ENCODE results near the gene TBKBP1.
"Not testable (repeated sequence)": the region's sequence is repeated elsewhere in the genome, so short reads cannot be mapped to it uniquely, and the experiment has no call there.

Gene TBKBP1

DNA sequence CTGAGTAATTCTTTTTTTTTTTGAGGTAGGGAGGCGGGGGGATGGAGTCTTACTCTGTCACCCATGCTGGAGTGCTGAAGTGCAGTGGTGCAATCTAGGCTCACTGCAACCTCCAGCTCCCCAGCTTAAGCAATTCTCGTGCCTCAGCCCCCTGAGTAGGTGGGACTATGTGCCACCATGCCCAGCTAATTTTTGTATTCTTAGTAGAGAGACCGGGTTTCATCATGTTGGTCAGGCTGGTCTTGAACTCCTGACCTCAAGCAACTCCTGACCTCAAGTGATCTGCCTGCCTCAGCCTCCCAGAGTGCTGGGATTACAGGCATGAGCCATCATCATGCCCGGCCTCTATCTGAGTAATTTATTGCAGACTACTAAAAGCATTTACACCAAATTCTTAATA lies 24.9 kb upstream of the TBKBP1 start:
- Histone ChIP-seq H3K9ac (ENCODE audit: low read depth, low read length) (no peak overlapping the region), H3K9me3 (ENCODE audit: control insufficient read depth, insufficient read depth, low read length) (no peaks in the 10 kb centered on the region), H3K4me1 (ENCODE audit: insufficient read depth, low read length) (peaks cover 10% of the 10 kb centered on the region; the same call in 1 of the 2 replicates), H3K36me3 (ENCODE audit: insufficient read depth, low read length) (peaks cover 77% of the 10 kb centered on the region)

DNA sequence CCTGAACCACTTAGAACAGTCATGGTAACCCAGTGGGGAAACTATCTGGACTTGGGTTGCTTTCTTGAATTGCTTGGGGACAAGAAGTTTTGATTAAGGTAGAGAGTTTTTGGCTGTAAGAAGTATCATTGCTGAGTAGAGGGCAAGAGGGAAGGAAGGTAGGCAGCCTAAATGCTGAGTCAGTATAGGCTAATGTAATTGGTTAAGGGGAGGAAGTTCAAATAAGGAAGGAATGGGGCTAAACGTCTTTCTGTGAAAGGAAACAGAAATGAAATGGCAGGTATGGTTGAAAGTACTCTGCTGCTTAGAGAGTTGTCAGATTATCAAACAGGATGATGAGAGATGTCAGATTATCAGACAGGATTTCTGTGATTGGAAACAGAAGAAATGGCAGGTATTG lies 23.9 kb upstream of the TBKBP1 start:
- no peak overlapping the region for H3K9ac ChIP-seq (ENCODE audit: low read depth, low read length)
- H3K36me3 ChIP-seq (ENCODE audit: insufficient read depth, low read length), result peaks cover 79% of the 10 kb centered on the region
- no peaks in the 10 kb centered on the region for H3K9me3 ChIP-seq (ENCODE audit: control insufficient read depth, insufficient read depth, low read length)

DNA sequence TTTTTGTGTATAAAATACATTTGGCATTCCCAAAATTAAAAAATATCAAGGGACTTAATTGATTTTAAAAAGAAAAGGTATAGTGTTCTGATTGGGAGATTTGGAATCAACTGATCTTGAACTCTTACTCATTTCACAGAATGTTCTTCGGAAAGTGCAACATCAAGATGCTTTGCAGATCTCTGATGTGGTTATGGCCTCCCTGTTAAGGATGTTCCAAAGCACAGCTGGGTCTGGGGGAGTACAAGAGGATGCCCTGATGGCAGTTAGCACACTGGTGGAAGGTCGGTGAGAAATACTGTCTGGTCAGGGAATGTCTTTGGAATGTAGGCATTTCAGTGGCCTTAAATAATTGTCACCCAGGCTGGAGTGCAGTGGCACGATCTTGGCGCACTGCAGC lies 19.5 kb upstream of the TBKBP1 start:
- H3K9me3 ChIP-seq (ENCODE audit: control insufficient read depth, insufficient read depth, low read length), result no peaks in the 10 kb centered on the region
- H3K4me1 ChIP-seq (ENCODE audit: insufficient read depth, low read length), result no peaks in the 10 kb centered on the region
- H3K9ac ChIP-seq (ENCODE audit: low read depth, low read length), result no peak overlapping the region
- peaks cover 85% of the 10 kb centered on the region for H3K36me3 ChIP-seq (ENCODE audit: insufficient read depth, low read length)

More for the DNA sequence above, 23.9 kb upstream of the TBKBP1 start:
- H3K4me1 ChIP-seq (ENCODE audit: insufficient read depth, low read length), result peaks cover 3% of the 10 kb centered on the region; the same call in 1 of the 2 replicates

DNA sequence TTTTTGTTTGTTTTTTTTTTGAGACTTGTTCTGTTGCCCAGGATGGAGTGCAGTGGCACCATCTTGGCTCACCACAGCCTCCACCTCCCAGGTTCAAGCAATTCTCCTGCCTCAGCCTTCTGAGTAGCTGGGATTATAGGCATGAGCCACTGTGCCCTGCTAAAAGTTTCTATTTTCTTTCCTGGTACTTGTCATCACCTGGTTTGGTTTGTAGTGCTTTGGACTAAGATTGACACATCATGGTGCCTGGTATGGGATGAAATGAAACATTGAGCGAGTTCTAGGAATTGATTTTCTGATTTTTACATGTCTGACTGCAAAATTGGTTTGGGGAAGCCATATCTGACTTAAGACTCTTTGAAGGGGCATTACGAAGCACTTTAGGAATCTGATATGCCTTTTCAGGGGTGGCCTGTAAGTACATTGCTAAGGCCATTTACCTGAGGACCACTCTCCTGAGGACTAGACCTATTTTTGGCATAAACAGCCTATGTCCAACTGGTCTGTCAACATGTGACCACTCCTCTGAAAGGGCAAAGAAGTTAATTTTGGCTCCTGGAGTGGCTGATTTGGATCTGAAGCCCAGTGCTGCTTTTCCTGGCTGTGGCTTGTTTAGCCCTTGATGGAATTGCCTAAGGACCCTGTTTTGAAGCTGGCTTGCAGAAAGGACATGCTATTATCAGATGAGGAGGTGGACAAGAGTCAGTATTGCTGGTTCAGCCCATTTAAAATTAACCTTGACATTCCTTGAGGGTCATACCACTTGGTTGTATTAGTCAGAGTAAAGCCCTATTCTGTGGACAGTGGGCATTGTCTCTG lies 18.4 kb upstream of the TBKBP1 start:
- Histone ChIP-seq H3K9ac (ENCODE audit: low read depth, low read length) (no peak overlapping the region), H3K9me3 (ENCODE audit: control insufficient read depth, insufficient read depth, low read length) (no peaks in the 10 kb centered on the region), H3K4me1 (ENCODE audit: insufficient read depth, low read length) (no peaks in the 10 kb centered on the region), H3K36me3 (ENCODE audit: insufficient read depth, low read length) (peaks cover 84% of the 10 kb centered on the region)

DNA sequence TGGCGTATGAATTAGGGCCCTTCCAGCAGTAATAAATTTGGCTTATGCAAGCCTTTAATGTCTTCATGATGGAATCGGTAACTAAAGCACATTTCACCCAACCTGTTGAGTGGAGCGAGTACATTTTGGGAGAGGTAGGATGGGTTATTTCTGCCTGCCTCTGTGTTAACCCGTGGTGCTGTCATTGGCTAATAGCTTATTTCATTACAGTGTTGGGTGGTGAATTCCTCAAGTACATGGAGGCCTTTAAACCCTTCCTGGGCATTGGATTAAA lies 17.8 kb upstream of the TBKBP1 start:
- Histone ChIP-seq H3K4me1 (ENCODE audit: insufficient read depth, low read length) (no peaks in the 10 kb centered on the region), H3K9ac (ENCODE audit: low read depth, low read length) (no peak overlapping the region), H3K36me3 (ENCODE audit: insufficient read depth, low read length) (peaks cover 83% of the 10 kb centered on the region), H3K9me3 (ENCODE audit: control insufficient read depth, insufficient read depth, low read length) (no peaks in the 10 kb centered on the region)

DNA sequence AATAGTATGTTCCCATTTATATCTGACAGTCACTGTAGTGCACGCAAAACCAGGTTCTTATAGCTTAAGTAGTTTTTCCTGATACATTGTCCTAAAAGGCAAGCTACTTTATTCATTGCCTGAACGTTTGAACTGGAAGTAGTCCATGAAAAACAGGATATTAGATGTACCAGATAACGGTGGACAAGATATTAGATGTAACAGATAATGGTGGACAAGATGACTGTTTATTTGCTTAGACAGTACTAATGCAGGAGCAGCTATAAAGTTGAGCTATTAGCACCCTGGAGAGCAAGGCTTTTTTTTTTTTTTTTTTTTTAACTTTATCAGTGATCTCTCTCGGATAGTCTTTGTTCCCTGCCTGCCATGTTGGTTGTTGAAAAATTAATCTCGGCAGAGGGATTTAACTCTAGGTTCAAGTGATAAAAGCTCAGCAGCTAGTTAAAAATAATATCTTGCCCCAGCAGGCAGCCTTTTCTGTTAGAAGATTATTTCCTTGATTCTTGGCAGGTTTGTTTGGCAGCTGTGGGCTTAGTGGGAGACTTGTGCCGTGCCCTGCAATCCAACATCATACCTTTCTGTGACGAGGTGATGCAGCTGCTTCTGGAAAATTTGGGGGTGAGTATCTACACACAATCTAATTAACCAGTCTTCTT lies 17.3 kb upstream of the TBKBP1 start:
- Histone ChIP-seq H3K9ac (ENCODE audit: low read depth, low read length) (no peak overlapping the region), H3K4me1 (ENCODE audit: insufficient read depth, low read length) (no peaks in the 10 kb centered on the region), H3K9me3 (ENCODE audit: control insufficient read depth, insufficient read depth, low read length) (no peaks in the 10 kb centered on the region), H3K36me3 (ENCODE audit: insufficient read depth, low read length) (peaks cover 82% of the 10 kb centered on the region)

DNA sequence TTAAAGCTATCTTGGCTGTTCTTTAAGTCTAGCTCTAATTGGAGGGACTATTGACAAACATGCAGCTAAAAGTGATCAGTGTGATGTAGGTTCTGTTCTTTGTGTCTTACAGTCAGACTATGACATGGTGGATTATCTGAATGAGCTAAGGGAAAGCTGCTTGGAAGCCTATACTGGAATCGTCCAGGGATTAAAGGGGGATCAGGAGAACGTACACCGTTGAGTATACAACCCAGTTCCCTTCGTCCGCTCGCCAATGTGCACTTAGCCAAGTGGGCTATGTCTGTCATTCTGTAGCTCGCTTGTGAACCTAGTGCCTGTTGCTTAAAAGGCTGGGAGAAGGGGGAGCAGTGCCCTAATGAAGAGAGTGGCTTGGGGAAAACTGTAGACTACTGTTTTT lies 15.8 kb upstream of the TBKBP1 start:
- Histone ChIP-seq H3K9ac (ENCODE audit: low read depth, low read length) (no peak overlapping the region), H3K36me3 (ENCODE audit: insufficient read depth, low read length) (peaks cover 81% of the 10 kb centered on the region), H3K4me1 (ENCODE audit: insufficient read depth, low read length) (no peaks in the 10 kb centered on the region)

DNA sequence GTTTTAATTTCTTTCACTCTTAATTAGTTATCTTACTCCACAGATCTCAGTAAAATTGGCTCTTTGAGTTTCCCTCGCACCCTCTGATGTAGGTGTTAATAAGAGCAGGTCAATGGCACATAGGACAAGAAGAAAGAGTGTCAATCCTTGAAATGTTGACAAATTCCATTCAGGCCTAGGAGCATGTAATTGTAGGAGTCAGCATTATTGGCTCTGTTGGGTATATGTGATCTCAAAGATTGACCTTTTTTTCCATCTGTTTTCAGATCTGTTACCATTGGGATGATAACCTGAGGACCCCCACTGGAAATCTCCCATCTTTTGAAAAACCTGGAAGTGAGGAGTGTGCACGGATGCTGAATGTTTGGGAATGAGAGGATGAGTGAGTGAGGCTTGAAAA lies 11.8 kb upstream of the TBKBP1 start:
- peaks cover 4% of the 10 kb centered on the region; the same call in 1 of the 2 replicates for H3K4me1 ChIP-seq (ENCODE audit: insufficient read depth, low read length)
- H3K9me3 ChIP-seq (ENCODE audit: control insufficient read depth, insufficient read depth, low read length), result no peaks in the 10 kb centered on the region
- no peak overlapping the region for H3K9ac ChIP-seq (ENCODE audit: low read depth, low read length)
- H3K36me3 ChIP-seq (ENCODE audit: insufficient read depth, low read length), result peaks cover 53% of the 10 kb centered on the region

More for the DNA sequence above, 15.8 kb upstream of the TBKBP1 start:
- no peaks in the 10 kb centered on the region for H3K9me3 ChIP-seq (ENCODE audit: control insufficient read depth, insufficient read depth, low read length)

DNA sequence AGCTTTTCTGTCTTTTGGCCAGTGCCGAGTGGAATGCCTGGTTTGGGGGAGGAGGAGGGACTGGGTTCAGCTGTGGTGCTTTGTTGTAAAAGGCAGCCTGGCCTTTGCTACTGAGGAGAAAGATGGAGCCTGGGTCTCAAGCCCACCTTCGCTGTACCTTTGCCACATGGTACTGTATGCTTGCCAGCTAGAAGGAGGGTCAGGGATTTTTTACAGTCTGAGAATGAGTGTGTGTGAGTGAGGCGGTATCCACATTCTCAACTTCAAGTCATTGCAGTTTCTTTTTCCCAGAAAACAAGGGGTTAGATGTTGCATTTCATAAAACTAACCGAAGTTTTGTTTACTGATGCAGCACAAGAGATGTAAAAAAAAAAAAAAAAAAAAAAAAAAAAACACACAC lies 11.2 kb upstream of the TBKBP1 start:
- H3K9me3 ChIP-seq (ENCODE audit: control insufficient read depth, insufficient read depth, low read length); H3K4me1 ChIP-seq (ENCODE audit: insufficient read depth, low read length); H3K9ac ChIP-seq (ENCODE audit: low read depth, low read length): not testable (repeated sequence)
- peaks cover 47% of the 10 kb centered on the region for H3K36me3 ChIP-seq (ENCODE audit: insufficient read depth, low read length)

DNA sequence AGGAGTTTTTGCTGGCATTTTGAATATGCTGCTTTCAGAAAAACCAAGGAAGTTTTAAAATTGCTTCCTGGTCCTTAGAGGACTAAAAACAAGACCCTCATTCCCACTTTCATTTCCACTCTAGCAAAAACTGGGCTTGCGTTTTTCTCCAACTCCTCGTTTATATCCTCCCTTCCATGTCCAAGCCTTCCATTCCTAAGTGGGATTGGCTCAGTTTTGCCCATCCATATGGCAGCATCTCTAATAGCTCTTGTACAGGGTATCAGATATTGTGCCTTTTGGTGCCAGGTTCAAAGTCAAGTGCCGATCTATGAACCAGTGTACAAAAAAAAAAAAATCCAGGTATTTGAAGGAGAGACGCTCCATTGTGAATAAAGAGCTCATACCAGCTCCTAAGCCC lies 9.9 kb upstream of the TBKBP1 start:
- Histone ChIP-seq H3K4me1 (ENCODE audit: insufficient read depth, low read length) (peaks cover 13% of the 10 kb centered on the region), H3K9ac (ENCODE audit: low read depth, low read length) (no peak overlapping the region), H3K9me3 (ENCODE audit: control insufficient read depth, insufficient read depth, low read length) (no peaks in the 10 kb centered on the region), H3K36me3 (ENCODE audit: insufficient read depth, low read length) (peaks cover 38% of the 10 kb centered on the region)

DNA sequence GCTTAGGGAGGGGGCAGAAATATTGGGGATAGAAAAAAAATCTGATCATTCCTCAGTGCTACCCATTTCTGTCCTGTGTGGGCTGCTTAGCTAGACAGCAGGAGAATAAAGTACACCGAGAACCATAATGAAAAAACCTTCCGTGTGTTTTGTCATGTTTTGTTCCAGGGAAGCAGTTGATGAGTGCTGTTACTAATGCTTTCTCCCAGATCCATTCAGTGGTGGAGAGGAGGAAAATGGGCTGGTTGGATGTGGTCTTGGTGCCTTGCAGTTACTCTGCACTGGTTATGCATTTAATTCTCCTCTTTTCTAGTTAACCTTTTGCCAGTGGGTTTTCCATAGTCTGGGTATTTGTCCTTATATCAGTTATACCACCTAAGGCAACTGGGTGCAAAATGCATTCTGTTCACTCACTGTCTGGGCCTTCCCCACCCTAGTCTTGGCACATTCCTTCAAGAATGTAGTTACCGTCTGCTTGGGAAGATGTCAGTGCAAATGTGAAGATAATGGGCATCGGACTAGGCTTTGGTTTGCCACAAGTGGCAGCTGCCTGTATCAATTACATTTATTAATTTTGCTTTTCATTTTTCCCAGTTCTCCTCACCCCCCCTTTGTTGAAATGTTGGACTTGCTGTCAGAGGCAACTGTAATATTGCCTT lies 9.3 kb upstream of the TBKBP1 start:
- H3K36me3 ChIP-seq (ENCODE audit: insufficient read depth, low read length), result peaks cover 32% of the 10 kb centered on the region
- H3K4me1 ChIP-seq (ENCODE audit: insufficient read depth, low read length), result peaks cover 13% of the 10 kb centered on the region
- H3K9me3 ChIP-seq (ENCODE audit: control insufficient read depth, insufficient read depth, low read length), result no peaks in the 10 kb centered on the region
- no peak overlapping the region for H3K9ac ChIP-seq (ENCODE audit: low read depth, low read length)

DNA sequence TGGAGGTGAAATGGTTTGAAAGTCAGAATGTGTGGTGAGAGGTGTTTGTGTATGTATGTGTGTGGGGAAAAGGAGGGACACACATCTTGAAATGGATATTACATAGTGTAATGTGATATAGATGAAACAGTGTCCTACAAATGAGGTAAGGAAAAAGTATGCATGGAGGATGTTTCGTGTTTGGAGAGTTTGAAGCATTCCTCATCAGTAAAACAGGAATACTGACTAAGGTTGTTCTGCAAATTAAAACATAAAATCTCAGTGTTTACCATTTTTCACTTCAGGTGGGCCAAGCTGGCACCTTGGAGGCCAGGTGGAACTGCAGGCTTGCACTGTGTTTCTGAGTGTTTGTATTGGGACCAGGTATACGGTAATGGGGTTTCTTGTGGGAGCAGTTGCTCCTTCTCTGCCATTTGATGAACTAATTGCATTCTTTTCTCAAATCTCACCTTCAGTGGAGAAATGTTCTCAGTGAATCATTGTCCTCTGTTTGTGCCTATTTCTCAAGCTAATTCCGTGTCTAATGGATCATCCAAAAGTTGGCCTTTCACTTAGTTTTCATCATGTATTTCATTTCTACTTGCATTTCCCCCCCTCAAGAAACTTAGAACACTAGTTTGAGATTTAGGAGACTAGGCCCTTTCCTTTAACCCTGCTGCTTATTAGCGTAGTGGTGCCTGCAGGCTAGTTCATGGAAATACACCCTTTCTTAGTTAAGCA lies 8.2 kb upstream of the TBKBP1 start:
- peaks cover 22% of the 10 kb centered on the region for H3K36me3 ChIP-seq (ENCODE audit: insufficient read depth, low read length)
- H3K9ac ChIP-seq (ENCODE audit: low read depth, low read length), result no peak overlapping the region
- peaks cover 17% of the 10 kb centered on the region for H3K4me1 ChIP-seq (ENCODE audit: insufficient read depth, low read length)
- no peaks in the 10 kb centered on the region for H3K9me3 ChIP-seq (ENCODE audit: control insufficient read depth, insufficient read depth, low read length)

DNA sequence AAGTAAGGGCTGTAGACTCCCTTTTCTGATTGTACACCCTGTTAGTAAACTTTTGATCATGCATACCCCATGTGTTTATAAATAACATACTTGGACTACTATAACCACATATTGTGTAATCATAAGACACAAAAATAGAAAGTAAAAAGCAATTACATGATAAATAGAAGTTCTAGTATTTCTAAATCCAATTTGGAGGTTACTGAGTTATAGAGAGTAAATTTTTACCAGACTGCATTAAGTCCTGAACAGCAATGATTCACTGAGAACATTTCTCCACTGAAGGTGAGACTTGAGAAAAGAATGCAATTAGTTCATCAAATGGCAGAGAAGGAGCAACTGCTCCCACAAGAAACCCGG lies 7.7 kb upstream of the TBKBP1 start:
- H3K9me3 ChIP-seq (ENCODE audit: control insufficient read depth, insufficient read depth, low read length), result no peaks in the 10 kb centered on the region
- peaks cover 19% of the 10 kb centered on the region for H3K36me3 ChIP-seq (ENCODE audit: insufficient read depth, low read length)
- H3K9ac ChIP-seq (ENCODE audit: low read depth, low read length), result no peak overlapping the region
- peaks cover 17% of the 10 kb centered on the region for H3K4me1 ChIP-seq (ENCODE audit: insufficient read depth, low read length)

DNA sequence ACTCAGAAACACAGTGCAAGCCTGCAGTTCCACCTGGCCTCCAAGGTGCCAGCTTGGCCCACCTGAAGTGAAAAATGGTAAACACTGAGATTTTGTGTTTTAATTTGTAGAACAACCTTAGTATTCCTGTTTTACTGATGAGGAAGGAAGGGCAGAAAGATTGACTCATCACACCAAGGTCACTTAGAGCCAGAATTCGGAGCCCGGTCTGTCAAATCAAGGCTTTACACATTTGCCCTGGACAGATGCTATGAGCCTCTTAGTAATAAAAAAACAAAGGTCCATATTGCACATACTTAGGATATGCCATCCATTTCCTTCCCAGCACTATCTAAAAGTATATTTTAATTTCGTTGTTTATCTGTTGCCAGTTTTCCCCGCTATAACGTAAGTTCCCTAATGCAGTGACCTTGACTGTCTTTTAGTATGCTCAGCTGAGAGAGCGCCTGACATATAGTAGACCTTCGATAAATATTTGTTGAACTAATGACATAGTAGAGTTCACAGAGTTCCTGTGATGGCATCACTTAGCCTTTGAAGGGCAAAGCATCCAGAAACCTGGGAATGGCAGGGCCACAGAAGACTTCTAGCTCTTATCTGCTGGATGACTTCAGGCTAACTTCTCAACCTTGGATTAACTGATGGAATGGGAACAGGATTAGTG lies 7.2 kb upstream of the TBKBP1 start:
- no peaks in the 10 kb centered on the region for H3K9me3 ChIP-seq (ENCODE audit: control insufficient read depth, insufficient read depth, low read length)
- peaks cover 17% of the 10 kb centered on the region for H3K36me3 ChIP-seq (ENCODE audit: insufficient read depth, low read length)
- H3K4me1 ChIP-seq (ENCODE audit: insufficient read depth, low read length), result peaks cover 18% of the 10 kb centered on the region
- H3K9ac ChIP-seq (ENCODE audit: low read depth, low read length), result no peak overlapping the region

Data from ES-I3 (cell line).